AG09309 (cell line): ENCODE data around the gene GRM8.

Experiments
- DNase-seq: peaks from one replicate; pipeline ENCODE4 v3.0.0-alpha.2; 2010; ENCODE audit warnings: low read depth
- H3K4me3 ChIP-seq: 2 replicates; pipeline ENCODE4 v1.5.1; 2011; ENCODE audit warnings: mild to moderate bottlenecking, low read depth, low read length, moderate library complexity; ENCODE audit not compliant: control insufficient read depth
- TF ChIP-seq, protein P1 (sequence below): IDR thresholded peaks from 2 replicates; pipeline ENCODE4 v1.5.1; 2011; ENCODE audit warnings: mild to moderate bottlenecking, low read depth, low read length, inconsistent platforms; ENCODE audit not compliant: insufficient read depth, control insufficient read depth; ENCODE audit errors: missing control alignments

Gene GRM8

GRCh38 chr7:126487728-126488442, 764.9 kb downstream of the GRM8 start:
- TF ChIP-seq, protein P1, sequence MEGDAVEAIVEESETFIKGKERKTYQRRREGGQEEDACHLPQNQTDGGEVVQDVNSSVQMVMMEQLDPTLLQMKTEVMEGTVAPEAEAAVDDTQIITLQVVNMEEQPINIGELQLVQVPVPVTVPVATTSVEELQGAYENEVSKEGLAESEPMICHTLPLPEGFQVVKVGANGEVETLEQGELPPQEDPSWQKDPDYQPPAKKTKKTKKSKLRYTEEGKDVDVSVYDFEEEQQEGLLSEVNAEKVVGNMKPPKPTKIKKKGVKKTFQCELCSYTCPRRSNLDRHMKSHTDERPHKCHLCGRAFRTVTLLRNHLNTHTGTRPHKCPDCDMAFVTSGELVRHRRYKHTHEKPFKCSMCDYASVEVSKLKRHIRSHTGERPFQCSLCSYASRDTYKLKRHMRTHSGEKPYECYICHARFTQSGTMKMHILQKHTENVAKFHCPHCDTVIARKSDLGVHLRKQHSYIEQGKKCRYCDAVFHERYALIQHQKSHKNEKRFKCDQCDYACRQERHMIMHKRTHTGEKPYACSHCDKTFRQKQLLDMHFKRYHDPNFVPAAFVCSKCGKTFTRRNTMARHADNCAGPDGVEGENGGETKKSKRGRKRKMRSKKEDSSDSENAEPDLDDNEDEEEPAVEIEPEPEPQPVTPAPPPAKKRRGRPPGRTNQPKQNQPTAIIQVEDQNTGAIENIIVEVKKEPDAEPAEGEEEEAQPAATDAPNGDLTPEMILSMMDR, result no peak
- DNase-seq, result no peak
- H3K4me3 ChIP-seq, result no peak overlapping the region

DNA sequence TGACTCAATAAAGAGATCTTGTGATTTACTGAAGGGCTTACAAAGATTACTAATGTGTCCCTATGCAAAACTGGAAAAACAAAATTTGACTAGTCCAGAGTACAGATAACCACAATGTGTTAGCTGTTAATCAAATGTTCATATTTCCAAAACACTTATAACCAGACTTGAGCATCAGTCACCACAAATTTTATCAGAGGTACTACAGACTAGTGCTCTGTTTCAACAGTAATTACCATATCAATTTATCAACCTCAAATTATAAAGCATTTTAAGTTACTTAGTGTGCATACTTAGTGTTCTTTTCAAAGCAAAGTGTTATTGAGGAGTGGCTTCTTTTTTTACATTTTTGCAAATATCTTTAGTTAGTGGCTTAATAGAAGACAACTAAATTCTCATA, 765.9 kb downstream of the GRM8 start:
- H3K4me3 ChIP-seq, result no peak overlapping the region
- DNase-seq, result no peak
- TF ChIP-seq, protein P1, result no peak

- H3K4me3 ChIP-seq, result no peak overlapping the region
- TF ChIP-seq, protein P1, result no peak
- no peak for DNase-seq
These were observed 767.0 kb downstream of the GRM8 start for GRCh38 chr7:126485791-126486190.

DNA sequence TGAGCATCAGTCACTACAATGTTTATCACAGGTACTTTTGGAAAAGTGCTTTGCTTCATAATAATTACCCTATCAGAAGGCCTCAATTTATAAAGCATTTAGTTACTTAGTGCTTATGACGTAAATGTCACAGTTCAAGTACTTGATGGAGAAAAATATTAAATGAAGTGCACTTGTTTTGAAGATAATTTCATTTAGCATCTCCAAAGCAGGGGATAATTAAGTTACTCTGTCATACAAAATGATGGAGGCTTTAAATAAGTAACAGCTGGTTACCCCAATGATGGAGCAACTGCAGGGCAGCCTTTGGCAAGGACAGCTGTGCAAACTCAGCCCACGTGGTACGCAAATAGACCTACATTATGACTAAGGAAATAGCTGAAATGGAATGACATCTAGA, 768.8 kb downstream of the GRM8 start:
- TF ChIP-seq, protein P1, result no peak
- no peak for DNase-seq
- no peak overlapping the region for H3K4me3 ChIP-seq

GRCh38 chr7:126472825-126473224, 779.9 kb downstream of the GRM8 start:
- TF ChIP-seq, protein P1, result no peak
- H3K4me3 ChIP-seq, result no peak overlapping the region
- no peak for DNase-seq

- DNase-seq, result no peak
- TF ChIP-seq, protein P1, result no peak
- H3K4me3 ChIP-seq, result no peak overlapping the region
These were observed 790.3 kb downstream of the GRM8 start for GRCh38 chr7:126462405-126462804.
